GM21825 (cell line): ENCODE data around the gene FGD3.
"Not testable (repeated sequence)": the region's sequence is repeated elsewhere in the genome, so short reads cannot be mapped to it uniquely, and the experiment has no call there.

Source experiments
- ATAC-seq: cut with Tn5 transposase; IDR thresholded peaks from one replicate; pipeline ENCODE4 v1.9.1; 2021; ENCODE audit warnings: mild to moderate bottlenecking, moderate library complexity; ENCODE audit not compliant: unreplicated experiment

Gene FGD3

DNA sequence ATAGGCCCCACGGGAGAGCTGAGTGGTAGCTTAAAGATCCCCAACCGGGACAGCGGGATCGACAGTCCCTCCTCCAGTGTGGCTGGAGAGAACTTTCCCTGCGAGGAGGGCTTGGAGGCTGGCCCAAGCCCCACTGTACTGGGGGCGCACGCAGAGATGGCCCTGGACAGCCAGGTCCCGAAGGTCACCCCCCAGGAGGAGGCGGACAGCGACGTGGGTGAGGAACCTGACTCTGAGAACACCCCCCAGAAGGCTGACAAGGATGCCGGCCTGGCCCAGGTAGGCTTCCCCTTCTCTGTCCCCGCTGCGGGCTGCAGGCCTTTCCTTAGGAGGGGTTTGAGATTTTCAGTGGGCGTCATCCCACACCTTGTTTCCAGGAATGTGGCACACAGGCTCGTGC, 29.1 kb downstream of the FGD3 start:
- ATAC-seq, result no peak

DNA sequence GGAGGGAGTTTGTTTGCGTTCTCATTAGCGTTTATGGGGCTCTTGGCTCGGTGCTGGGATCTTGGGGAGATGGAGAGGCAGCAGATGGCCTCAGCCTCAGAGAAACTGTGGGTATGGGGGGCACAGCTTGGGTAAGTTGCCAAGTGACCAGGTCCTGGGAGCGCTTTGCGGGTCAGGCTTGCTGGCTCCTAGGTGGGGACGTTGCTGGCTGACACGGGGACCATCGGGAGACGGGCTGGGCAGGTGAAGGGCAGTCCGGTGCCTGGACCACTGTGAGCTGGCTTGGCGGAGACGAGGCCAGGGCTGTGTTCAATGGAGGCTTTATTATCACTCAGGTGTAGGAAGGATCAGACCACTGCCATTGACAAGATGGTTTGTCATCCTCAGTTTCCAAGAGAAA, 30.0 kb downstream of the FGD3 start:
- no peak for ATAC-seq

DNA sequence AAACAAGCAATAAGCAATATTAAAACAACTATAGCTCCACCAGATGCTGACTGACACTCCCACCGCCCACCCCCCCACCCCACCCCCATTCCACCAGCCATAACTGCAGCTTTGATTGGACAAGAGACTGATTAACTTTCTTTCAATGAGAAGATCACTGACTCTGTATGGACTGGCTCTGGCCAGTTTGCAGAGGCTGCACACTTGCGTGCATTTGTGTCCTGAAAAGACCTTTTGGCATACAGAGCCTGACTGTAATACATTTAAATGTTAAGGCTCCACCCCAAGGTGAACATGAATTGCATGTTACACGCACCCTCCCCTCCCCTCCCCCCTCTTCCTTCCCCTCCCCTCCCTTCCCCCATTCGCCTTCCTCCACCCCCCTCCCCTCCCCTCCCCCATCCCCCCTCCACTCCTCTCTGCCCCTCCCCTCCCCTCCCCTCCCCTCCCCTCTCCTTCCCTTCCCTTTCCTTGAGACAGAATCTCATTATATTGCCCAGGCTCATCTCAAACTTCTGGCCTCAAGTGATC, 31.1 kb downstream of the FGD3 start:
- ATAC-seq, result no peak

DNA sequence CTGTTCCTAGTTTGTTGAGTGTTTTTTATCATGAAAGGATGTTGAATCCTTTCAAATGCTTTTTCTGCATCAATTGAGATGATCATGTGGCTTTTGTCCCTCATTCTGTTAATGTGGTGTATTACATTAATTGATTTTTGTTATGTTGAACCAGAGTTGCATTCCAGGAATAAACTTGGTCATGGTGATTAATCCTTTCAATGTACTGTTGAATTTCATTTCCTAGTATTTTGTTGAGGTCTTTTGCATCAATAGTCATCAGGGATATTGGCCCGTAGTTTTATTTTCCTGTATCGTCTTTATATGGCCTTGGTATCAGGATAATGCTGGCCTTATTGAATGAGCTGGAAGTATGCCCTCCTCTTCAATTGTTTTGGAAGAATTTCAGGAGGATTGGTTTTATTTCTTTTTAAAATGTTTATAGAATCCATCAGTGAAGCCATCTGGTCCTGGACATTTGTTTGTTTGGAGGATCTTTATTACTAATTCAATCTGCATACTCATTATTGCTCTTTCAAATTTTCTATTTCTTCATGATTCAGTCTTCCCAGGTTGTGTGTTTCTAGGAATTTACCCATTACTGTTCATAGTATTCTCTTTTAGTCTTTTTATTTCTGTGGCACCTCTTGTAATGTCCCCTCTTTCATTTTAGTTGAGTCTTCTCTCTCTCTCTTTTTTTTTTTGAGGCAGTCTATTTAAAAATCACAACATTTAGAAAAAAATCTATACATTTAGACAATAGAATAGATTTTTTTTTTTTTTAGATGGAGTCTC, 32.1 kb downstream of the FGD3 start:
- no peak for ATAC-seq

DNA sequence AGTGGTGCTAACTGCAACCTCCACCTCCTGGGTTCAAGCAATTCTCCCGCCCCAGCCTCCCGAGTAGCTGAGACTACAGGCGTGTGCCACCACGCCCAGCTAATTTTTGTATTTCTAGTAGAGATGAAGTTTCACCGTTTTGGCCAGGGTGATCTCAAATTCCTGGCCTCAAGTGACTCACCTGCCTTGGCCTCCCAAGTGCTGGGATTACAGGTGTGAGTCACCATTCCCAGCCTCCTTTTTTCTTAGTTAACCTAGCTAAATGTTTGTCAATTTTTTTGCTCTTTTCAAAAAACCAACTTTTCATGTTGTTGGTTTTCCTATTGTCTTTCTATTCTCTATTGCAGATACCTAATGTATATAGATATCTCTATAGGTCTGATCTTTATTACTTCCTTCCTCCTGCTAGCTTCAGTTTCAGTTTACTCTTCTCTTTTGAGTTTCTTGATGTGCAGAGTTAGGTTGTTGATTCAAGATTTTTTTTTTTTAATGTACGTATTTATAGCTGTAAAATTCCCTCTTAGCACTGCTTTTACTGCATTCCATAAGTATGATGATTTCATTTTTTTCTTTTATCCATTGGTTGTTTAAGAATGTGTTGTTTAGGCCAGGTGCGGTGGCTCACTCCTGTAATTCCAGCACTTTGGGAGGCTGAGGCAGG, 32.9 kb downstream of the FGD3 start:
- ATAC-seq, result no peak

DNA sequence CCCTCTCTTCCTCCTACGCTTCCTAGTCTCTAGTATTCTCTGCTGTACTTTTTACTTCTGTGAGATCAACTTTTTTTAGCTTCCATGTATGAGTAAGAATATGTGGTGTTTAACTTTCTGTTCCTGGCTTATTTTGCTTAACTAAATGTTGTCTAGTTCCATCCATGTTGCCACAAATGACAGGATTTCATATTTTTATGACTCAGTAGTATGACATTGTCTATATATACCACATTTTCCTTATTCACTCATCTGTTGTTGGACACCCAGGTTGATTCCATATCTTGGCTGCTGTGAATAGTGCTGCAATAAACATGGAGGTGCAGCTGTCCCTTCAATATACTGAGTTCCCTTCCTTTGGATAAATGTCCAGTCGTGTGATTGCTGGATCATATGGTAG, 34.8 kb downstream of the FGD3 start:
- ATAC-seq, result no peak

DNA sequence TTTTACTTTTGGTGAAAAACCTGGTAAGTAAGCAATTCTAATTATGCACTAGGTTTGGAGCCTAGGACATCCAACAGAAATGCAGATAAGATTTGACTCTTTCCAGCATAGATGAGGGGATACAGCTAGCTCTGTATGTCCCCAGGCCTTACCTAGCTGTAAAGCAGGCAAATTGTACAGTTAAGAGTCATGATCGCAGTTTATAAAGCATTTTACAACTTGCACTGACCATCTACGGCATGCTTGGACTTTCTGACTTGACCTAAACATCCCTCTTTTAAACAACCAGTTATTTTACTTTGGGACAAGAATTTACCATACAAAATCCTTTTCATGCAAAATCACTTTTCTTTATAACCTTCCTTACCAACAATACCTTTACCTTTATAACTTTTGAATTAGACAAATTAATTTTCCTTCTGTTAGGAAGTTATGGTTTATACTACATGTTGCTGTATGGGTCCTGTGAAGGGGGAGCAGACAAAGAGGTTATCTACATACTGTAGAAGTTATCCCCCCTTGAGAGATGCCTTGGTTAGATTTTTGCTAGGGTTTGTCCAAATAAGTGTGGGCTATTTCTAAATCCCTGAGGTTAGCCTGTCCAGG, 36.8 kb downstream of the FGD3 start:
- no peak for ATAC-seq

DNA sequence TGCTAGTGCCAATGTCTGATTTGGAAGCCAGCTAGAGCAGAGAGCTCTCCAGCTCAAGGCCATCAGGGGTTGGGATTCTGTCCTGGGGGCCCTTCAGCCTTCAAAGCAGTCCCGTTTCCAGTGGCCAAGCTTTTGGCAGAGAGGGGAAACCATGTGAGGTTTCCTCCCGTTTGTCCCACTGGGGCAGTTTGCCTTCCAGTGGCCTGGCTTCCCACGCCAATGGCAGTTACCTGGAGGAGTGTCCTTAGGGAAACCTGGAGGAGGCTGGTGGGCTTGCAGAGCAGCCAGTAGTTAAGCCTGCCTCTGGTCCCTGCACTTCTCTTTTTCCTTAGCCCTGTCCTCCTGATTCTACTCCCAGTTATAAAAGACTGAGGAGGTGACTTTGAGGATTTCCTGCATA, 37.7 kb downstream of the FGD3 start:
- ATAC-seq, result no peak

DNA sequence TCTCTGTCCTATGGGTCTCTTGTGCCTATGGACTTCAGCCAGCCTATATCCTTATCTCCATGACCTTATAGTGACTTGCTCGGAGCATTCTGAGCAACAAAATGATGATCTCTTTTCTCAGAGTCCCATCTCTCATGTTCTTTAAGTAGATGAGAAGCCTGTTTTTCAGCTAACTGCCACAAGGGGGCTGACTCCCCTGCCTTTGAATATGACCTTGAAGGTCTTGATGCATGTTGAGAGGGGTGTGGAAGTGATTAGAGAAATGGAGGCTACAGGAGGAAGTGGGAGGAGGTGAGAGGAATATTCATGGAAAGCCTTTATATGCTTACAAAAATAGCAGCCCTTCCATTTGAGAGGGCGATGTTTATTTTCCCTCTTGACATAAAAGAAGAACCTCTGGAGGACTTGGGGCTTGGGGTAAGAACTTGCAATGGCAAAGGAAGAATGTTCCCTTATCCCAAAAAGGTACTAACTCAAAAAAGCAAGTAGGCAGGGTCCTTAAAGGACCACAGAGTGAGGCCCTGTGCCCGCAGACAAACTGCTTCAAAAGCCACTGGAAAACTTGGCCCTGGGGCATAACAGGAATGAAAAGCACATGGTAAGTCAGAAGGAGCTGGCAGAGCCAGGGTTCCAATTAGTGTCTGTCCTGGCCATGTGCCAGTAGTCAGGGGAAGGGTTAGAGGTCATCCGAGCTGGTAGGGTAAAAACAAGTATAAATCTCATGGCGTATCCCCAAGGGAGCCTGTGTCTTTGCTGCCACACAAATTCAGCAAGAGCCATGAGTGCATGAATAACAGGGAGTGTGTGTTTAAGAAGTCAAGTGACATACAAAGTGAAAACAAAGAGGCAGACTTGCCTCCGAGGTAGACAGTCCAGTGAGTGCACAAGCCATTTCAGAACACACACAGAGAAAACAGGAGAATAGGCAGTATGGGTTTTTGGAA, 39.1 kb downstream of the FGD3 start:
- no peak for ATAC-seq

DNA sequence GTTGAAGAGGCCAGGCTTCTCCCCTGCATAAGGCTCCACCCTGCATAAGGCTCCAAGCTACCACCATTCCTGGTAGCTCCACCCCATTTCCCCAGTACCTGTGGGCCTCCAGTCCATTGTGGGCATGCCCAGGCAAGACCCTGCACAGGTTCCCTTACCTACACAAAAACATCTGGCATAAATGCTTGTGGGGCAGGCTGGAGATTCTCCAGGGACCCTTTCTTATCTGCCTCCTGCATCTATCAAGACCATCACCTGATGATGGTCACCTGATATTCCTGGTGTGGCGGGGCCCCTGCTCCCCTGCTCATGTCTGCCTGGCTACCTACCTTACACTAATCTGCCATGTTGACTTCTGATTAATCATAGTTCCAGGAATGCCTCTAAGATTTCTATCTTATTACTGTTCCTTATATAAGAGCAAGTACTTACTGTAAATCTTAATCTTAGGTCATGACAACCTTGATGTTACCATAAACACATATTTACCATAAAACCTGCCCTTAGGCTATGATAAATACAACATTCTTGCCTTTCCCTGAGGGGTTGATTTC, 41.0 kb downstream of the FGD3 start:
- no peak for ATAC-seq

DNA sequence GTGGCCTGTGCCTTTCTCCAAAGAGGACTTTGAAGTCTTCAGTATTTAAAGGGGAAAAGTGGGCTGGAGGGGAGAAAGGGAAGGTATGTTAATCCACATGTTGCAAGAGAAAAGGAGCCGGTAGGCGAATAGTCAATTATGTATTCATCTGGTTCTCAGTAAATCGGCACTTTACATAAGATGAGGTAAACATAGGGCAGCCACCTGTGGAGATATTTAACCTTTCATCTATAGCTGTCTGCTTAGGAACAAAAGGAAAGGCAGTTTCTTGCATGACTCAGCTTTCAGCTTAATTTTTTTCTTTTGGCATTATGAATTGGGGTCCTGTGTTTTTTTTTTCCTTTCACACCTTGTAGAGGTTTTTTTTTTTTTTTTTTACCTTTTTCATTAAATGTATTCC, 42.2 kb downstream of the FGD3 start:
- ATAC-seq, result no peak

DNA sequence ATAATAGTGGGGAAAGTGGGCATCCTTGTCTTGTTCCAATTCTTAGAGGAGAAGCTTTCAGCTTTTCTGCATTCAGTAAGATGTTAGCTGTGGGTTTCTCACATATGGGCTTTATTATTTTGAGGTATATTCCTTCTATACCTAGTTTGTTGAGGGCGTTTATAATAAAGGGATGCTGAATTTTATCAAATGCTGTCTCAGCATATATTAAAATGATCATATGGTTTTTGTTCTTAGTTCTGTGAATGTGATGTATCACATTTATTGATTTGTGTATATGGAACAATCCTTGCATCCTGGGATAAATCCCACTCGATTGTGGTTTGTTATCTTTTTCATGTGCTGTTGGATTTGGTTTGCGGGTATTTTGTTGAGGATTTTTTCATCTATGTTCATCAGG, 43.1 kb downstream of the FGD3 start:
- no peak for ATAC-seq

DNA sequence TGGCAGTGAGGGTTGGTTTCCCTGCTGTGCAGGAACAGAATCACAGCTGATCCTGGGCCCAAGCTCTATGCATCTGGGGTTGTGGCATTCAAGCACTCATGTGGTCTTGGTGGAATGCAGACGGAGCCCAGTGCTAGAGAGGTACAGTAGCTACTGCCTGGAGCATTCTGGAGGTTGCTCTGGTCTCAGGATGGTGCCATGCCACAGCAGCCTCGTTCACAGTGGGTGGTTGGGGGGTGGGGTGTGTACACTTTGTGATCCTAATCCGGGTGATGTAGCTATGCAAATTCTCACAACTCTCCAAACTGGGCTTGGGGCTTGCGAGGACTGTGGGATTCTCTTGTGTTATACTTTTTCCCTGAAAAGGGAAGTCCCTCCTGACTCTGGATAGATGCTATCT, 45.2 kb downstream of the FGD3 start:
- ATAC-seq, result no peak

DNA sequence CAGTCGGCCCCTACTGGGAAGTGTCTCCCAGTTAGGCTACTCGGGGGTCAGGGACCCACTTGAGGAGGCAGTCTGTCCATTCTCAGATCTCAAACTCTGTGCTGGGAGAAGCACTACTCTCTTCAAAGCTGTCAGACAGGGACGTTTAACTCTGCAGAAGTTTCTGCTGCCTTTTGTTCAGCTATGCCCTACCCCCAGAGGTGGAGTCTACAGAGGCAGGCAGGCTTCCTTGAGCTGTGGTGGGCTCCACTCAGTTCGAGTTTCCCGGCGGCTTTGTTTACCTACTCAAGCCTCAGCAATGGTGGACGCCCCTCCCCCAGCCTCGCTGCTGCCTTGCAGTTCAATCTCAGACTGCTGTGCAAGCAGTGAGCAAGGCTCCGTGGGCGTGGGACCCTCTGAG, 51.5 kb downstream of the FGD3 start:
- ATAC-seq, result not testable (repeated sequence)

DNA sequence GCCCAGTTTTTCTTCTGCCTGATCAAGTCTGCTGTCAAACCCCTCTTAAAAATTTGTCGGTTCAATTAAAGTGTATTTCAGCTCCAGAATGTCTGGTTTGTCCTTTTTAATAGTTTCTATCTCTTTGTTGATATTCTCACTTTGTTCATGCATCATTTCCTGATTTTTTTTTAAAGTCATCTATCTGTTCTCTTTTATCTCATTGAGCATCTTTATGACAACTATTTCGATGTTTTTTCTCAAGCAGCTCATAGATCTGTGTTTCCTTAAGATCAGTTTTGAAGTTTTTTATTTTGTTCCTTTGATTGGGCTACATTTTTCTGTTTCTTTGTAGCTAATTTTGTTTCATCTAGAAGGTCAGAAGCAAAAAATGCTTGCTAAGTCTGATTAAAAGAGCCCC, 53.7 kb downstream of the FGD3 start:
- no peak for ATAC-seq

DNA sequence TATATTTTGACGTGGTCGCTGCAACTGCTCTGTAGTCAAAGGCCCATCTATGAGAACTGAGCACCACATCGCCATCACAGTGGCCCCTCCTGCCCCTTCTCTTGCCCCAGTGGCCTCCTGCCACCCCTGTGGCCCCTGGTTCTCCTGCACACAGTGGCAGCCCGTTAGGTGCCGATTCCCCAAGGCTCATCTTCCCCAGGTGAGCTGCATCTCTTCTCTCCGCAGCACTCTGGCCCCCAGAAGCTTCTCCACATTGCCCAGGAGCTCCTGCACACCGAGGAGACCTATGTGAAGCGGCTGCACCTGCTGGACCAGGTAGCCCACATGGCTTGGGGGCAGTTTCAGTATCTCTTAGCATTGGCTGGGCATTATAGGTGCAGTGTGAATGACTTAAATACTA, 55.4 kb downstream of the FGD3 start:
- no peak for ATAC-seq

DNA sequence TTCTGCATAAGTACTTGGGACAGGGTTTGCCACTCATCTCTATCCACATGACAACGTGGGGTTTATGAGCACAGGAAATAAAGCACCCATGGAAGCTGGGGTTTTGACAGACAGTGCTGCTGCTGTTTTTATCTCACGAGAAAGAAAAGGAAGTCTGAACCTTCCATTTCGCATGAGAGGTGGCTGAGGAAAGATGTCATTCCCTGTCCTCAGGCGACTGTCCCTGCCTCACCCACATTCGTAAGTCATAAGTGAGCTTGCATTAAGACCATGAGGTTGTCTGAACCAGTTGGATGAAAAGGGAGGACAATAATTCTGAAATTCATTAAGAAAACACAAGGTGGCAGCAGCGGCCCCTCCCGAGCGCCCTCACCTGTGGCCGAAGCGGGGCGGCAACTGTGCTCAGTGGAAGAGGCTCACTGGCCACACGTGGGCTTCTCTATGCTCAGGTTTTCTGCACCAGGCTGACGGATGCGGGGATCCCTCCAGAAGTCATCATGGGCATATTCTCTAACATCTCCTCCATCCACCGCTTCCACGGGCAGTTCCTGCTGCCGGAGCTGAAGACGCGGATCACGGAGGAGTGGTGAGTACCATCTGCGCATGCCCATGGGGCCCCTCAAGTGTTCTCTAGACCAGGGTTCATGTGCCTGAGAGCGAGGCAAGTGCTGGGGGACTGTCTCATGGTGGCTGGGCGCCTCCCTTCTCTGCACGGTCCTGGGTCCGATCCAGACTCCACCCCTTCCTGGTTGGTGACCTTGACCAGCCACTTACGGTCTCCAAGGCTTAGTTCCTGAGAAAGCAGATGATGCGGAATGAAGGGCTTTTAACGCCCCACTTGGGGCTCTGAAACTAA, 56.5 kb downstream of the FGD3 start:
- no peak for ATAC-seq

DNA sequence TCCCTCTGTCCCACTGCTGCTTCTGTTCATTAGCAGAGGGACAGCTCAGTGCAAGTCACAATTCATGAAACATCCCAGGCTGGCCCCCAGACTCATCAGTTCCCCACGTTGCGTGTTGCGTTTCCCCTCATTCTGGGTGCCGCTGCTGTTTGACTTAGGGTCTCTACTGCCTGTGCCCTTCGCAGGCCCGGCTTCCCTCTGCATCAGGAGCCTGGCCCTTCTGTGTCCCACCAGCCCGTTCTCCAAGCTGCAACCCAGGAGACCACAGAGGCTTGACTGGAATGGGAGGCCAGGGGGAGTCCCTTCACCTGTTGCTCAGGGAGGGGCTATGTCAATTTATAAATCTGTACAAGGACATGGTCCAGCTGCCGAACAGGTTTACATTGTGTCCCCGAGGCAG, 57.2 kb downstream of the FGD3 start:
- no peak for ATAC-seq

DNA sequence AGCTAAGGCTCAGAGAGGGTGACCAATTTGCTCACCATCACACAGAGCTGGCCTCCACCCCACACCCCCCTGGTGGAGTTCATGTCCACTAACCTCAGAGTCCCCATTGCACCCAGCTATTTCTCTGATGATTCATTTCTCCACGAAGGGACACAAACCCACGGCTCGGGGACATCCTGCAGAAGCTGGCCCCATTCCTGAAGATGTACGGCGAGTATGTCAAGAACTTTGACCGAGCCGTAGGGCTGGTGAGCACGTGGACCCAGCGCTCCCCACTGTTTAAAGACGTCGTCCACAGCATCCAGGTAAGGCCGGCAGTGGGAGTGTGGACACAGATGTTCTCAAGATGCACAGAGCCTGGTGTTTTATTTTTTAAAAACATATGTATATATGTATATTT, 58.6 kb downstream of the FGD3 start:
- ATAC-seq, result no peak

DNA sequence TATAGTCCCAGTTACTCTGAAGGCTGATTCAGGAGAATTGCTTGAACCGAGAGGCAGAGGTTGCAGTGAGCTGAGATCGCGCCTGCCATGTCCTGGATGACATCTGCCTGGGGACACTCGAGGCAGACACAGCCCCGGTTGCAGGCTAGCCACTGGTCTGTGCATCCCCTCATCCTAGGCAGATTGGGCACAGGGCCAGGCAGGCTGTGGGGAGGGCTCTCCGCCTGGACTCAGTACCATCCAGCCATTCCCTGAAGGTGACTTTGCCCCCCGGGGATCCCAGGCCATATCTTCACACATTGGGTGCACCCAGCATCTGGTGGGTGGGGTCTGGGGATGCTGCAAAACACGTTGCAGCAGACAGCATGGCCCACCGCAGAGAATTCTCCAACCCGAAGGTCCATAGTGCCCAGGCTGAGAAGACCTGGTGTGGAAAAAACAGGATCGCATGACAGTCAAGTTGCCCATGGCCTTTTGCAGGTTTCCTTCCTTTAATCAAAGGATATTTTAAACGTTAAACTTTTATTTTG, 60.3 kb downstream of the FGD3 start:
- no peak for ATAC-seq
